Loucy (cell line): ENCODE measurements around the gene RNF152.

ENCODE experiments used
- H2AFZ ChIP-seq: fragments of 200-600 bp; sonication (generic); 2 replicates; pipeline ENCODE4 v1.6.0; 2016; ENCODE audit warnings: antibody characterized with exemption, mild to moderate bottlenecking, low read length, moderate library complexity
- H3F3A ChIP-seq: fragments of 200-600 bp; 2 replicates; pipeline ENCODE4 v1.6.0; 2016; ENCODE audit warnings: antibody characterized with exemption, low read depth, mild to moderate bottlenecking
- H3K27me3 ChIP-seq: fragments of 200-600 bp; sonication (generic); 2 replicates; pipeline ENCODE4 v1.6.1; 2014; ENCODE audit warnings: low read length, mild to moderate bottlenecking; ENCODE audit not compliant: insufficient read depth, poor library complexity, severe bottlenecking
- H3K36me3 ChIP-seq: fragments of 200-600 bp; sonication (generic); 2 replicates; pipeline ENCODE4 v1.6.1; 2016; ENCODE audit warnings: low read length; ENCODE audit not compliant: insufficient read depth
- H3K4me1 ChIP-seq: fragments of 200-600 bp; sonication (generic); 2 replicates; pipeline ENCODE4 v1.5.1; 2014; ENCODE audit warnings: low read length, mild to moderate bottlenecking; ENCODE audit not compliant: insufficient read depth, poor library complexity, severe bottlenecking
- H3K4me2 ChIP-seq: fragments of 200-600 bp; sonication (generic); 2 replicates; pipeline ENCODE4 v1.6.0; 2014; ENCODE audit warnings: antibody characterized with exemption, low read length, low read depth, mild to moderate bottlenecking; ENCODE audit not compliant: poor library complexity, severe bottlenecking
- H3K4me3 ChIP-seq: fragments of 200-600 bp; sonication (generic); 2 replicates; pipeline ENCODE4 v1.5.1; 2014; ENCODE audit warnings: low read length, mild to moderate bottlenecking, mixed read lengths; ENCODE audit not compliant: poor library complexity, severe bottlenecking
- H3K79me2 ChIP-seq: fragments of 200-600 bp; sonication (generic); 2 replicates; pipeline ENCODE4 v1.6.1; 2014; ENCODE audit warnings: low read length; ENCODE audit not compliant: insufficient read depth
- H3K9ac ChIP-seq: fragments of 200-600 bp; sonication (generic); 2 replicates; pipeline ENCODE4 v1.6.0; 2014; ENCODE audit warnings: mild to moderate bottlenecking, low read depth, low read length, moderate library complexity; ENCODE audit not compliant: poor library complexity, severe bottlenecking
- H3K9me2 ChIP-seq: fragments of 200-600 bp; sonication (generic); replicated peaks from 2 replicates; pipeline ENCODE4 v1.6.1; 2016; ENCODE audit warnings: low read depth, low read length, mixed read lengths
- H3K9me3 ChIP-seq: fragments of 200-600 bp; sonication (generic); 2 replicates; pipeline ENCODE4 v1.6.1; 2014; ENCODE audit warnings: mild to moderate bottlenecking, antibody characterized with exemption, low read length, low read depth; ENCODE audit not compliant: insufficient read depth
- H4K20me1 ChIP-seq: fragments of 200-600 bp; sonication (generic); 2 replicates; pipeline ENCODE4 v1.6.0; 2014; ENCODE audit warnings: antibody characterized with exemption, low read length, mild to moderate bottlenecking; ENCODE audit not compliant: insufficient read depth, poor library complexity, severe bottlenecking
- CTCF ChIP-seq: fragments of 200-600 bp; sonication (generic); conservative IDR thresholded peaks from 2 replicates; pipeline ENCODE4 v1.5.1; 2014; ENCODE audit warnings: mild to moderate bottlenecking, antibody characterized with exemption, low read length
- EZH2phosphoT487 ChIP-seq: fragments of 200-600 bp; IDR thresholded peaks from 2 replicates; pipeline ENCODE4 v1.6.1; 2018; ENCODE audit warnings: antibody characterized with exemption, mild to moderate bottlenecking, moderate library complexity, borderline replicate concordance

Gene RNF152

DNA sequence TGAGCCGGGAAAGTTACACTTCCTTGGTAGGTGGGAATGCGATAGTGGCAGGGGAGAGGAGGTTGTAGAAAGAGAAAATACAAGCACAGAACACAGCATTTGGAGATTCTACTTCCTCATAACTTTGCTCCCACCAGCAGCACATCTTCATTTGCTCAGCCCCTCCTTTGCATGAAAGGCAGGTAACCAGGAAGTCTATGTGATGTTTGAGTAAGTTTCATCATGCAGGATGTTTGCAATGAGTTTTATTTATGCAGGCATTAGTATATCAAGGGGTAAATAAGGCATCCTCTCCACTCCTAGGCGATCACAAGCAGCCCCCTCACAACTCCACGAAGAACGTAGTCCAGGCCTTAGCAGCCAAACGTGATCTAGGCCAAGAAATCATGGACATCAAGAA is 5.0 kb downstream of the RNF152 start:
- H4K20me1 ChIP-seq: no peaks in the 10 kb centered on the region
- no peak overlapping the region for H3K4me3 ChIP-seq
- H2AFZ ChIP-seq: no peak overlapping the region
- no peaks in the 10 kb centered on the region for H3K79me2 ChIP-seq
- H3K4me1 ChIP-seq: peaks cover 4% of the 10 kb centered on the region
- no peaks in the 10 kb centered on the region for H3K9me3 ChIP-seq
- no peaks in the 10 kb centered on the region for H3K36me3 ChIP-seq
- no peaks in the 10 kb centered on the region for H3K9me2 ChIP-seq
- H3K27me3 ChIP-seq: peaks cover 4% of the 10 kb centered on the region
- TF ChIP-seq CTCF (no peak), EZH2phosphoT487 (no peak)
- H3K4me2 ChIP-seq: no peak overlapping the region
- no peak overlapping the region for H3K9ac ChIP-seq
- no peaks in the 10 kb centered on the region for H3F3A ChIP-seq

- Histone ChIP-seq H3K36me3 (no peaks in the 10 kb centered on the region), H3K4me1 (no peaks in the 10 kb centered on the region)
Observed at GRCh38 chr18:61883547-61883946, 9.3 kb downstream of the RNF152 start.

DNA sequence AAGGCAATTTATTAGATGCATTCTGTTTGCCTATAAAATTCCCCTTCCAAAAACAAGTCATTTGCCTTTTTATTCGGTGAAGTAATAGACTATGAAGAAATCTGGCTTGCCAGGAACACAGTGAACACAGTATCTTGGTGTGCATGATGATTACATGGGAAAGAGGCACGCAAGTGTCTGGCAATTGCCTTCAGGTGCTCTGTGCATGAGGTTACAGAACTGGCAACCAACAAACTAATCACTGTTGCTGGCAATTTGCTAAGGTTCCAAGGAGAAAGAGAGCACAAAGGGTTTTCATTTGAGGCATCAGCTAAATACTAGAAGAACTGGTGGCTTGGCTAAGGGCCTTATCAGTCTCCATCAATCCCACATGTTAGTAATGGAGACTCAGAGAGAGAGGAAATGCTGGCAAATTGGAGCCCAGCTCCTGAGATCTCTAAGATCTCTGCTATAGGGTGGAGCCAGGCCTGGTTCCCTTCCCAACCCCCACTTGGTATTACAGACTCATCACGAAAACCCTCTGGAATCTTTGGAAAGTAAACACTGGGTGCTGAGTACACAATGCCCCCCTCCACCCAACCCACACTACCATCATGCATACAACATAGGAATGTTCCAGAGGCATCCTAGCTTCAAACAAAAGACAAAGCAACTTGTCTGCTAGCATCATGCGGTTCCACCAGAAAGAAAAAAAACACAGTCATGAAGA is 10.4 kb downstream of the RNF152 start:
- H3K4me3 ChIP-seq: no peak overlapping the region
- H3K4me2 ChIP-seq: no peak overlapping the region
- no peaks in the 10 kb centered on the region for H3K27me3 ChIP-seq
- TF ChIP-seq EZH2phosphoT487: no peak
- no peak for TF ChIP-seq CTCF
- H3K4me1 ChIP-seq: no peaks in the 10 kb centered on the region
- H4K20me1 ChIP-seq: no peaks in the 10 kb centered on the region
- no peaks in the 10 kb centered on the region for H3F3A ChIP-seq
- H3K9ac ChIP-seq: no peak overlapping the region
- H3K79me2 ChIP-seq: no peaks in the 10 kb centered on the region
- no peak overlapping the region for H2AFZ ChIP-seq
- H3K9me2 ChIP-seq: no peaks in the 10 kb centered on the region
- no peaks in the 10 kb centered on the region for H3K36me3 ChIP-seq
- no peaks in the 10 kb centered on the region for H3K9me3 ChIP-seq

More at GRCh38 chr18:61883547-61883946, 9.3 kb downstream of the RNF152 start:
- H3K4me2 ChIP-seq: no peak overlapping the region
- H3F3A ChIP-seq: no peaks in the 10 kb centered on the region
- TF ChIP-seq CTCF: no peak
- H3K9ac ChIP-seq: no peak overlapping the region
- H3K79me2 ChIP-seq: no peaks in the 10 kb centered on the region
- no peak overlapping the region for H2AFZ ChIP-seq
- no peaks in the 10 kb centered on the region for H3K9me2 ChIP-seq
- no peaks in the 10 kb centered on the region for H4K20me1 ChIP-seq
- H3K27me3 ChIP-seq: no peaks in the 10 kb centered on the region
- no peaks in the 10 kb centered on the region for H3K9me3 ChIP-seq
- no peak overlapping the region for H3K4me3 ChIP-seq
